ENCODE results near the gene ZFPM1. TPM values are rescaled to one million over a fixed set of nuclear protein-coding genes. Genes with fewer than 3 reads are reported as not detected.

ZFPM1 gene
- total and polyA plus RNA-seq, 2 of the 8 experiments (the other 6 are each of a cell fraction or from before 2014, with no cell fraction given): 0.74 to 4.8 TPM

- no peaks in the 10 kb centered on the region for H3K23me2 ChIP-seq (ENCODE audit: low read depth, low read length)
- no peak overlapping the region for H3K18ac ChIP-seq (ENCODE audit: extremely low read depth, low read length)
- no peaks in the 10 kb centered on the region for H3K4me1 ChIP-seq (replicated peaks in 1 of 4; ENCODE audit: control insufficient read depth in 3 of 4, insufficient read depth in 4 of 4, low read length in 3 of 4)
- no peak for TF ChIP-seq RNF2 (IDR thresholded peaks at IDR 0.05; ENCODE audit: borderline replicate concordance, low read depth, low read length, missing control alignments, poor library complexity, severe bottlenecking)
- no peak for TF ChIP-seq PHF8 (conservative IDR thresholded peaks at IDR 0.05; ENCODE audit: low read depth, low read length)
- no peak for TF ChIP-seq ZNF274 (IDR thresholded peaks at IDR 0.05; ENCODE audit: borderline replicate concordance, extremely low read depth, low read length)
- no peak for TF ChIP-seq CEBPB (IDR thresholded peaks at IDR 0.05; ENCODE audit: low read depth, low read length)
- TF ChIP-seq TAF7 (optimal IDR thresholded peaks at IDR 0.05; ENCODE audit: borderline replicate concordance, low read depth, low read length): no peak
- TF ChIP-seq FOSL1 (IDR thresholded peaks at IDR 0.05; ENCODE audit: insufficient read depth, low read depth, low read length): no peak
- no peak for TF ChIP-seq CREB1 (IDR thresholded peaks at IDR 0.05)
- H4K91ac ChIP-seq (replicated peaks; ENCODE audit: insufficient read length, low read length): no peak overlapping the region
- no peak overlapping the region for H2AFZ ChIP-seq (ENCODE audit: low read length)
- H4K5ac ChIP-seq (ENCODE audit: insufficient read length, low read depth, low read length): no peak overlapping the region
- no peak overlapping the region for H2BK120ac ChIP-seq (replicated peaks; ENCODE audit: low read depth, low read length)
- H3K9ac ChIP-seq (replicated peaks in 1 of 4; ENCODE audit: extremely low read depth in 1 of 4, low read depth in 3 of 4, low read length in 3 of 4): no peak overlapping the region
- no peaks in the 10 kb centered on the region for H3K27me3 ChIP-seq (replicated peaks in 1 of 4; ENCODE audit: control insufficient read depth in 3 of 4, extremely low read depth in 1 of 4, insufficient read depth in 3 of 4, low read length in 3 of 4)
- H2BK5ac ChIP-seq (ENCODE audit: low read depth, low read length): no peak overlapping the region
- no peak overlapping the region for H3K4ac ChIP-seq (replicated peaks; ENCODE audit: insufficient read length, low read depth, low read length)
- no peak overlapping the region for H3K23ac ChIP-seq (ENCODE audit: insufficient read length)
- H3K79me1 ChIP-seq (ENCODE audit: low read depth, low read length): no peaks in the 10 kb centered on the region
- peak overlapping the region; percentile 5; the same call in 1 of the 2 replicates for H4K8ac ChIP-seq (ENCODE audit: extremely low read depth, insufficient read depth, low read length)
- H3K4me2 ChIP-seq (ENCODE audit: insufficient read depth in 1 of 2, low read depth in 2 of 2, low read length in 2 of 2): no peak overlapping the region
- WGBS, 2 experiments (ENCODE audit: extremely low coverage in 1 of 2, insufficient coverage in 1 of 2, insufficient read length in 1 of 2, insufficient replicate concordance in 2 of 2, low coverage in 1 of 2, low lambda C conversion rate in 2 of 2, missing lambda C conversion rate in 1 of 2): 95% methylated on average over 6 of the region's 12 CpGs; no CpG with 5 or more reads in 1 of the 2 experiments
- peaks cover 0 to 3% of the 10 kb centered on the region in 2 experiments for H4K20me1 ChIP-seq (replicated peaks in 1 of 2; ENCODE audit: control insufficient read depth in 1 of 2, insufficient read depth in 2 of 2, low read length in 2 of 2)
- no peak overlapping the region for H2AK5ac ChIP-seq (ENCODE audit: low read depth, low read length)
- no peak overlapping the region for H3K4me3 ChIP-seq (ENCODE audit: extremely low read depth in 1 of 4, insufficient read depth in 2 of 4, low read depth in 3 of 4, low read length in 4 of 4)
- no peak overlapping the region for H3K14ac ChIP-seq (ENCODE audit: insufficient read length)
- FAIRE-seq (no peak), DNase-seq (ENCODE audit: low read depth in 1 of 2, low spot score in 2 of 2) (no peak)
- CTCF ChIA-PET (ENCODE audit: partially characterized antibody): interaction anchor here (1.3 kb wide), 2 partner anchors 21 to 62 kb away, joined by 3 read pairs; no protein-coding TSS in a partner anchor
- H3K27ac ChIP-seq (ENCODE audit: low read depth, low read length): no peak overlapping the region
- no peaks in the 10 kb centered on the region for H3K9me3 ChIP-seq (ENCODE audit: insufficient read depth in 2 of 2, low read depth in 1 of 2, low read length in 1 of 2)
- no peak overlapping the region for H2BK20ac ChIP-seq (ENCODE audit: low read length)
- no peak overlapping the region for H2BK12ac ChIP-seq (ENCODE audit: low read depth, low read length)
- H3K79me2 ChIP-seq (ENCODE audit: control insufficient read depth in 1 of 2, insufficient read depth in 2 of 2, low read length in 2 of 2): no peaks in the 10 kb centered on the region
- no peak overlapping the region for H2BK15ac ChIP-seq (ENCODE audit: low read length)
- H3K56ac ChIP-seq (replicated peaks; ENCODE audit: insufficient read length, low read depth, low read length): no peak overlapping the region
- no peaks in the 10 kb centered on the region for H3K36me3 ChIP-seq (ENCODE audit: control insufficient read depth in 2 of 4, insufficient read depth in 4 of 4, low read length in 3 of 4)
- POLR2A ChIA-PET (ENCODE audit: partially characterized antibody): interaction anchor here (0.8 to 1.1 kb wide), 3 partner anchors 8 to 17 kb away, joined by 3 read pairs; no protein-coding TSS in a partner anchor
Measured at GRCh38 chr16:88509749-88510069, 56.6 kb downstream of the ZFPM1 start.
